ENCODE data around the gene DCLK2.

DNA sequence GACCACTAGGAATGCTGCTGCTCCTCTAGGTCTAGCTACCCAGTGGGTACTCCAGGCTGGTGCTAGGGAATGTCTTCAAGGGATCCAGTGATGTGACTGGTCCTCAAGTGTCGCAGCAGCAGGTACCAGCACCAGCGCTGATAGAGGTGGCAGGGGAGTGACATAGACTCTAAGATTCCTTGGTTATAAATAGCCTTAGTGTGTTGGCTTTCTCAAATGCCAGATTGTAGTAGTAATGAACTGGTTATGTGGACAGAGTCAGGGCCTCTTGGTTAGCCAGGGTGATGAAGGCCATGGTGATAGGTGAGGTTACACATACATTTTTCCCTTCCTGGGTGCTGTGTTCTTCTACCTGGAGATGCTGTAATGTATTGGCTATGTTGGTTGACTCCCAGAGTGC is 38.3 kb downstream of the DCLK2 start:
- TF ChIP-seq, protein P1, sequence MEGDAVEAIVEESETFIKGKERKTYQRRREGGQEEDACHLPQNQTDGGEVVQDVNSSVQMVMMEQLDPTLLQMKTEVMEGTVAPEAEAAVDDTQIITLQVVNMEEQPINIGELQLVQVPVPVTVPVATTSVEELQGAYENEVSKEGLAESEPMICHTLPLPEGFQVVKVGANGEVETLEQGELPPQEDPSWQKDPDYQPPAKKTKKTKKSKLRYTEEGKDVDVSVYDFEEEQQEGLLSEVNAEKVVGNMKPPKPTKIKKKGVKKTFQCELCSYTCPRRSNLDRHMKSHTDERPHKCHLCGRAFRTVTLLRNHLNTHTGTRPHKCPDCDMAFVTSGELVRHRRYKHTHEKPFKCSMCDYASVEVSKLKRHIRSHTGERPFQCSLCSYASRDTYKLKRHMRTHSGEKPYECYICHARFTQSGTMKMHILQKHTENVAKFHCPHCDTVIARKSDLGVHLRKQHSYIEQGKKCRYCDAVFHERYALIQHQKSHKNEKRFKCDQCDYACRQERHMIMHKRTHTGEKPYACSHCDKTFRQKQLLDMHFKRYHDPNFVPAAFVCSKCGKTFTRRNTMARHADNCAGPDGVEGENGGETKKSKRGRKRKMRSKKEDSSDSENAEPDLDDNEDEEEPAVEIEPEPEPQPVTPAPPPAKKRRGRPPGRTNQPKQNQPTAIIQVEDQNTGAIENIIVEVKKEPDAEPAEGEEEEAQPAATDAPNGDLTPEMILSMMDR (IDR thresholded peaks at IDR 0.05) = no peak
- TF ChIP-seq EZH2 (IDR thresholded peaks at IDR 0.05; ENCODE audit: borderline replicate concordance, insufficient read depth, low read depth, low read length, poor library complexity, severe bottlenecking) = no peak
